Uterus (tissue), 4 donors: ENCODE data around the gene NATD1. TPM values are rescaled to one million over a fixed set of nuclear protein-coding genes. Genes with fewer than 3 reads are reported as not detected.

Source experiments
- DNase-seq, 2 donors: peaks; one replicate each; pipeline ENCODE4 v3.0.0-alpha.2; 2019 to 2020
- H3K27ac ChIP-seq, 2 donors: fragments of 200-600 bp; sonication (generic); 1 replicate in 1 of 2; 2 replicates in 1 of 2; pipeline ENCODE4 v1.5.1; 2016 to 2018
- H3K27me3 ChIP-seq, 2 donors: fragments of 200-600 bp; sonication (generic); one replicate each; pipeline ENCODE4 v1.5.1; 2018 to 2019; ENCODE audit warnings: control low read depth in 1 of 2
- H3K36me3 ChIP-seq, 2 donors: fragments of 200-600 bp; sonication (generic); one replicate each; pipeline ENCODE4 v1.5.1; 2019; ENCODE audit warnings: control low read depth in 1 of 2
- H3K4me1 ChIP-seq, 2 donors: fragments of 200-600 bp; sonication (generic); one replicate each; pipeline ENCODE4 v1.5.1; 2018 to 2019; ENCODE audit warnings: control low read depth in 1 of 2
- H3K4me3 ChIP-seq, 2 donors: fragments of 200-600 bp; sonication (generic); 1 replicate in 1 of 2; 2 replicates in 1 of 2; pipeline ENCODE4 v1.5.1; 2018 to 2019; ENCODE audit warnings: mild to moderate bottlenecking in 1 of 2
- H3K9me3 ChIP-seq, 2 donors: fragments of 200-600 bp; sonication (generic); one replicate each; pipeline ENCODE4 v1.5.1; 2019; ENCODE audit warnings: control low read depth in 1 of 2
- POLR2A ChIP-seq, 2 donors: fragments of 450-650 bp; IDR thresholded peaks; one replicate each; pipeline ENCODE4 v1.6.1; 2016; ENCODE audit warnings: antibody characterized with exemption in 2 of 2, mild to moderate bottlenecking in 1 of 2, moderate library complexity in 1 of 2
- intact Hi-C: fragments of 100-400 bp; cut with DNase I; formaldehyde crosslinking; loops from one replicate; pipeline ENCODE4 v1.15.1; 2023; ENCODE audit warnings: low total_unique reads
- total RNA-seq, 4 donors: library from RNA; depleted of rRNA in 3 of 4; stranded (reverse); fragments of >200 nt in 3 of 4; gene quantifications; one replicate each; pipeline versions ENCODE4 v1.1.0 to v1.2.4, GENCODE V29; 2014 to 2023
- TF ChIP-seq, protein P1 (sequence below), 4 experiments: fragments of 200-600 bp in 2 of 4; fragments of 450-650 bp in 2 of 4; sonication (generic) in 2 of 4; IDR thresholded peaks; one replicate each; pipeline ENCODE4 v1.5.1; 2016 to 2019; ENCODE audit warnings: antibody characterized with exemption in 4 of 4, mild to moderate bottlenecking in 2 of 4, moderate library complexity in 1 of 4
- donor health status: DM: yes; HTN: yes; CAD: no.

Gene NATD1
- total RNA-seq, 4 donors from 2014 or later: 2.1 to 4.9 (median 3.8) TPM

DNA sequence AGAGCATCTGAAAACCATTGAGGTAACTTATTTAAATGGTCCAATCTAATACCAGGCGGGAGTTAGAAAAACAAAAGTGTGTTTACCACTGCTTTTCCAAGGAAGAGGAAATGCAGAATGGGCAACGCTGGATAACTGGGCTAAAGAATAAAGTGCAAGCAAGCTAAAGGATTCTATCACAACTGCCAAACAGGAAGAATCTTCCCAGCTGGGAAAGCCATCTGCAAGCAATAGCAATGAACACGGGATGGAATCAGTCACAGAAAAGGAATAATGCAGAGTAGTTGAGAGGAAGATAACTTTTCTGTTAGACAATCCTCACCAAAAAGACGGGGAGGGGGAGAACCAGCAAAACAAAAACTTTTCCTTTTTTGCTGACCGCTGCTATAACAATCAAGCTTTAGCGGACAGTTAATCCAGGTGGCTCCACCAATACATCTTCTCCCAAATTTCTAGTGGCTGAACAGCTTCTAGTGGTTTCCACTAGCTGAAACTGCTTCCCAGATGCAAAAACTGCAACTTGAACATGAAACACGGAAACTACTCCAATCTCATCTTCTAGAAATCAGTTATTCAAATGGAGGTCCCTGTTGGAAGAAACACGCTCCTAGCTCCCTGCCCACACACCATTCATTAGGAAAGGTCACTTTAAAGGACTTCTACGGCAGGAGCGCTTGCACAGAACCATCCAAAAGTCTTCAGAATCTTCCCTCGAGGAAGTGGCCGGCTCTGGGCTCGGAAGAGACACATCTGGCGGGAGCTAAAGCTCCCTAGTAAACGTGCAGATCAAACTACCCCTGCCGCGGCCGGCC is 40.2 kb downstream of the NATD1 start:
- H3K27ac ChIP-seq: peak overlapping the region; percentile 90 to 94
- H3K9me3 ChIP-seq: no peaks in the 10 kb centered on the region
- peaks cover 8 to 10% of the 10 kb centered on the region in 2 donors for H3K4me1 ChIP-seq

DNA sequence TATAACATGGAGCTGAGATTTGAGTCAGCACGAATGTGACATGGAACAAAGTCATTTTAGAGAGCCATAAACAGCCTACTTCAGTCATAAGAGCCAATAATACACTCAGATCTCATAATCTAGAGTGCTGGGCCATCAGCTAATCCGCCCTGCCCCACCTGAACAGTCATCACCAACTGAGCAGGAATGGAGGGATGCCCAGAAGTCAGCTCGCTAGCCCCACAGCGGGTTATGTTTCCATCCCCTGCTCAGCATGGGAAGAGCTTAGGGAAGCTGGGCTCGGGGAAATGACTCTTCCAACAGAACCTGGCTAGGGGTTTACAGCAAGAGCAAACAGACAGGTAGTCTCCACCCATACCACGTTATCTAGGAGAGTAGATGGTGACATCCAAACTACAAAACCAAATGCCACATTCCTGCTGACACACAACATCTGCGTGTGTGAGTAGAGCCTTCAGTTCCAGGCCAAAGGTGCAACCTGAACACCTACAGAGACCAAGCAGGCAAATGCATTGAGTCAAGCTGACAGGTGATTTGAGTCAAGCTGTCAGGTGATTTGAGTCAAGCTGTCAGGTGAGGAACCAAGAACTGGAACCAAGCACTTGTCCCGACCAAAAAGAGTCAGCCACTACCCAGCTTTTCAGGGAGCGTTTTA is 41.3 kb downstream of the NATD1 start:
- intact Hi-C loops: no loop called here
- no peak for TF ChIP-seq POLR2A (IDR thresholded peaks at IDR 0.05)
- TF ChIP-seq, protein P1, sequence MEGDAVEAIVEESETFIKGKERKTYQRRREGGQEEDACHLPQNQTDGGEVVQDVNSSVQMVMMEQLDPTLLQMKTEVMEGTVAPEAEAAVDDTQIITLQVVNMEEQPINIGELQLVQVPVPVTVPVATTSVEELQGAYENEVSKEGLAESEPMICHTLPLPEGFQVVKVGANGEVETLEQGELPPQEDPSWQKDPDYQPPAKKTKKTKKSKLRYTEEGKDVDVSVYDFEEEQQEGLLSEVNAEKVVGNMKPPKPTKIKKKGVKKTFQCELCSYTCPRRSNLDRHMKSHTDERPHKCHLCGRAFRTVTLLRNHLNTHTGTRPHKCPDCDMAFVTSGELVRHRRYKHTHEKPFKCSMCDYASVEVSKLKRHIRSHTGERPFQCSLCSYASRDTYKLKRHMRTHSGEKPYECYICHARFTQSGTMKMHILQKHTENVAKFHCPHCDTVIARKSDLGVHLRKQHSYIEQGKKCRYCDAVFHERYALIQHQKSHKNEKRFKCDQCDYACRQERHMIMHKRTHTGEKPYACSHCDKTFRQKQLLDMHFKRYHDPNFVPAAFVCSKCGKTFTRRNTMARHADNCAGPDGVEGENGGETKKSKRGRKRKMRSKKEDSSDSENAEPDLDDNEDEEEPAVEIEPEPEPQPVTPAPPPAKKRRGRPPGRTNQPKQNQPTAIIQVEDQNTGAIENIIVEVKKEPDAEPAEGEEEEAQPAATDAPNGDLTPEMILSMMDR (IDR thresholded peaks at IDR 0.05): no peak
- Histone ChIP-seq H3K27ac (no peak overlapping the region), H3K4me3 (peak overlapping the region in 1 of 2 donors; percentile 86), H3K36me3 (no peaks in the 10 kb centered on the region), H3K4me1 (peaks cover 8 to 10% of the 10 kb centered on the region in 2 donors), H3K27me3 (no peaks in the 10 kb centered on the region), H3K9me3 (no peaks in the 10 kb centered on the region)
- no peak for DNase-seq

More for the DNA sequence above, 40.2 kb downstream of the NATD1 start:
- Histone ChIP-seq H3K4me3 (peak overlapping the region; percentile 86 to 87), H3K36me3 (no peaks in the 10 kb centered on the region), H3K27me3 (no peaks in the 10 kb centered on the region)
- TF ChIP-seq, protein P1 (IDR thresholded peaks at IDR 0.05): no peak
- no peak for TF ChIP-seq POLR2A (IDR thresholded peaks at IDR 0.05)
- intact Hi-C loops: no loop called here
- DNase-seq: no peak

DNA sequence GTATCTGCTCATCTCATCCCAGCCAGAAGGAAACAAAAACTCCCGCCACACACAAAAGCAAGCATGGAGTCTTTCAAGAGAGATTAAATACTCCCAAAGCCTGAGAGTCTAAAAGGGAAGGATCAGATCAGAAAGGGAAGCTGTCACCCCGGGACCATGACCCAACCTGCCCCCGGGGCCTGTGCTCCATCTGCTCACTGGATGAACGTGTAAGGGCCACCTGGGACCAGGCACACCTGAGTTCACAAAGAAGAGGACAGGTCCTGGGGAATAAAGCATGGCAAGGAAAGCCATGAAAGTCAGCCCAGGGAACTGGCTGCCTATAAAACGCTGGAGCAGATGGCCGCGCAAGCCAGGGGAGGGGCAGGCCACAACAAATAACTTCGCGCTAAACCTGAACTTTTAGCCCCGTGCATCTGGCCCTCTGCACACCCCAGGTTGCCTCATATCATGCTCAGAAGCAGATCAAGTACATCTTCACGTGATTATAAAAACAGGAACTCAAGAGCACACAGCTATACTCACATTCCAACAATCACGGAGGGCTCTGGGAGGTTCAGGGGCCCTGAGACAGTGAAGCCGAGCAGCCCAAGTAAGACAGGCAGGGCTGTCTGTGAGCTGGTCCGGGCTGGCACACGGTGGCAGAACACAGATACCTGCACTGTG is 42.7 kb downstream of the NATD1 start:
- Histone ChIP-seq H3K9me3 (no peaks in the 10 kb centered on the region), H3K4me1 (peaks cover 8 to 10% of the 10 kb centered on the region in 2 donors), H3K27ac (no peak overlapping the region), H3K36me3 (no peaks in the 10 kb centered on the region), H3K4me3 (no peak overlapping the region), H3K27me3 (no peaks in the 10 kb centered on the region)
- TF ChIP-seq, protein P1 (IDR thresholded peaks at IDR 0.05): no peak
- TF ChIP-seq POLR2A (IDR thresholded peaks at IDR 0.05): no peak
- DNase-seq: no peak
- intact Hi-C loops: no loop called here

DNA sequence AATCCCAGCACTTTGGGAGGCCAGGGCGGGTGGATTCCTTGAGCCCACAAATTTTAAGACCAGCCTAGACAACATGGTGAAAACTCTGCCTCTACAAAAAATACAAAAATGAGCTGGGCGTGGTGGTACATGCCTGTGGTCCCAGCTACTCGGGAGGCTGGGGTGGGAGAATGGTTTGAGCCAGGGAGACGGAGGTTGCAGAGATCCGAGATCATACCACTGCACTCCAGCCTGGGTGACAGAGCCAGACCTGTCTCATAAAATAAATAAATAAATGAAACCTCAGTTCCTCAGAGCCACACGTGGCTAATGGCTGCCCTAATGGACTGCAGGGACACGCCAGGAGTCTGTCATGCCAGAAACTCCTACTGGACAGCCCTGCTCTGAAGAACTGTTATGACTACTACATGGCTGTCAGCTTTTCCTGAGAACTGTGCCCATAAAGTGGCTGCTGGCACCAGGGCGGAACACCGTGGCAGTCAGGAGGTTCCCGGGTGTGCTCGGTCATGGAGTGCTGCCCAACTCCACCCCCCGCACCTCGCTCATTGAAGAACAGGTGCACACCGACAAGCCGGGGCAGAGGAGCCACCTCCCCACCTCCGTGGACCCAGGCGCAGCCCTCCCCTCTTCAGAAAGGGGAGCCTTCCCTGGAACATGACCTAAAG is 43.6 kb downstream of the NATD1 start:
- H3K27ac ChIP-seq: no peak overlapping the region
- intact Hi-C loops: no loop called here
- H3K9me3 ChIP-seq: no peaks in the 10 kb centered on the region
- no peak overlapping the region for H3K4me3 ChIP-seq
- H3K27me3 ChIP-seq: no peaks in the 10 kb centered on the region
- H3K4me1 ChIP-seq: peaks cover 8 to 10% of the 10 kb centered on the region in 2 donors
- TF ChIP-seq, protein P1 (IDR thresholded peaks at IDR 0.05): no peak
- no peak for TF ChIP-seq POLR2A (IDR thresholded peaks at IDR 0.05)
- no peaks in the 10 kb centered on the region for H3K36me3 ChIP-seq
- DNase-seq: no peak
